Lung (tissue), 12 donors: Measurements from ENCODE around the gene POLN. TPM values are rescaled to one million over a fixed set of nuclear protein-coding genes. Genes with fewer than 3 reads are reported as not detected.

ENCODE experiments used
- ATAC-seq: fragments of 200-7000 bp; cut with Tn5 transposase; one replicate; pipeline ENCODE4 v1.9.1; 2020; ENCODE audit warnings: moderate number of reproducible peaks; ENCODE audit not compliant: insufficient read depth, low FRiP score
- DNase-seq, 3 donors: peaks; one replicate each; pipeline ENCODE4 v3.0.0-alpha.2; 2013 to 2017
- H3K27ac ChIP-seq, 2 donors: one replicate each; pipeline ENCODE4 v1.5.1; 2013; ENCODE audit warnings: mild to moderate bottlenecking in 2 of 2, moderate library complexity in 2 of 2, control low read depth in 1 of 2, inconsistent platforms in 1 of 2, low read depth in 1 of 2, low read length in 1 of 2
- H3K27me3 ChIP-seq, 3 donors: one replicate each; pipeline ENCODE4 v1.5.1; 2013; ENCODE audit warnings: low read length in 2 of 3; ENCODE audit not compliant: control insufficient read depth in 3 of 3, insufficient read depth in 3 of 3
- H3K36me3 ChIP-seq, 4 donors: one replicate each; pipeline ENCODE4 v1.5.1; 2013; ENCODE audit warnings: low read length in 4 of 4, mild to moderate bottlenecking in 1 of 4, moderate library complexity in 1 of 4; ENCODE audit not compliant: control insufficient read depth in 4 of 4, insufficient read depth in 4 of 4
- H3K4me1 ChIP-seq, 5 donors: one replicate each; pipeline ENCODE4 v1.5.1; 2013; ENCODE audit warnings: low read length in 5 of 5, mild to moderate bottlenecking in 2 of 5, moderate library complexity in 1 of 5; ENCODE audit not compliant: control insufficient read depth in 5 of 5, insufficient read depth in 5 of 5
- H3K4me3 ChIP-seq: one replicate; pipeline ENCODE4 v1.5.1; 2013; ENCODE audit warnings: mild to moderate bottlenecking, control low read depth, moderate library complexity
- H3K9ac ChIP-seq, 2 donors: one replicate each; pipeline ENCODE4 v1.5.1; 2013; ENCODE audit warnings: low read length in 2 of 2, control low read depth in 1 of 2; ENCODE audit not compliant: insufficient read depth in 1 of 2
- H3K9me3 ChIP-seq, 4 donors: one replicate each; pipeline ENCODE4 v1.5.1; 2013; ENCODE audit warnings: low read length in 3 of 4, mild to moderate bottlenecking in 1 of 4, moderate library complexity in 1 of 4; ENCODE audit not compliant: control insufficient read depth in 4 of 4, insufficient read depth in 3 of 4
- CTCF ChIP-seq: IDR thresholded peaks from 2 replicates; pipeline ENCODE4 v1.5.1; 2012; ENCODE audit warnings: mild to moderate bottlenecking; ENCODE audit errors: control extremely low read depth, extremely low read depth
- WGBS, 2 donors: extraction: QIAGEN DNeasy Blood & Tissue Kit; methylation state at CpG; one replicate each; pipeline ENCODE4 v1.1.7; 2013; 5-methylcytosine and 5-hydroxymethylcytosine counted together
- polyA plus RNA-seq, 2 donors: library from polyadenylated mRNA; stranded (reverse); fragments of 200-250 nt; gene quantifications; one replicate each; pipeline ENCODE4 v1.2.1, GENCODE V29; 2013
- total RNA-seq, 2 donors: library from RNA; depleted of rRNA in 1 of 2; stranded (reverse); fragments of >200 nt in 1 of 2; gene quantifications; one replicate each; pipeline ENCODE4 v1.2.1, GENCODE V29; 2014 to 2021
- donor health status: control.
- donor health status: control.
- donor health status: Bipolar disorder and iron deficiency.
- donor health status: healthy.
- donor health status: DM: yes; HTN: yes; CAD: no.

Gene POLN
- total and polyA plus RNA-seq, 4 donors, result 0.68 to 3.7 (median 2.2) TPM

- TF ChIP-seq CTCF, result no peak
- Histone ChIP-seq H3K4me3 (no peak overlapping the region), H3K36me3 (no peaks in the 10 kb centered on the region), H3K4me1 (no peaks in the 10 kb centered on the region), H3K9me3 (peaks cover 0 to 18% (median 8%) of the 10 kb centered on the region in 4 donors), H3K9ac (no peak overlapping the region), H3K27me3 (peaks cover 0 to 4% (median 4%) of the 10 kb centered on the region in 3 donors), H3K27ac (no peak overlapping the region)
- DNase-seq (no peak), ATAC-seq (no peak)
- 93 to 94% methylated on average over 5 of the region's 5 CpGs for WGBS, 2 donors
Observed at GRCh38 chr4:2103127-2103842, 138.6 kb downstream of the POLN start.

- Histone ChIP-seq H3K36me3 (no peaks in the 10 kb centered on the region), H3K4me1 (no peaks in the 10 kb centered on the region), H3K9me3 (peaks cover 0 to 16% (median 8%) of the 10 kb centered on the region in 4 donors), H3K27me3 (peaks cover 0 to 4% (median 4%) of the 10 kb centered on the region in 3 donors), H3K27ac (no peak overlapping the region), H3K9ac (no peak overlapping the region), H3K4me3 (no peak overlapping the region)
- 83 to 87% methylated on average over 4 of the region's 4 CpGs for WGBS, 2 donors
- DNase-seq, result no peak
- TF ChIP-seq CTCF, result no peak
- ATAC-seq, result no peak
Observed at GRCh38 chr4:2102045-2102883, 139.7 kb downstream of the POLN start.

GRCh38 chr4:2101346-2102044 lies 140.4 kb downstream of the POLN start:
- H3K4me3 ChIP-seq, result no peak overlapping the region
- H3K36me3 ChIP-seq, result no peaks in the 10 kb centered on the region
- no peak for TF ChIP-seq CTCF
- no peak overlapping the region for H3K27ac ChIP-seq
- no peak for ATAC-seq
- no peaks in the 10 kb centered on the region for H3K4me1 ChIP-seq
- no peak for DNase-seq
- no peak overlapping the region for H3K9ac ChIP-seq
- 90 to 95% methylated on average over 7 of the region's 7 CpGs for WGBS, 2 donors
- peaks cover 0 to 22% (median 9%) of the 10 kb centered on the region in 4 donors for H3K9me3 ChIP-seq
- H3K27me3 ChIP-seq, result peaks cover 0 to 4% (median 4%) of the 10 kb centered on the region in 3 donors
